Thymus (tissue), 11 donors: ENCODE results near the gene HTD2. TPM values are rescaled to one million over a fixed set of nuclear protein-coding genes. Genes with fewer than 3 reads are reported as not detected.

Experiments
- DNase-seq, 9 donors: peaks; one replicate each; pipeline ENCODE4 v3.0.0-alpha.2; 2013; ENCODE audit warnings: low spot score in 9 of 9, low read depth in 6 of 9, missing footprints in 1 of 9
- H3K27ac ChIP-seq, 2 donors: one replicate each; pipeline ENCODE4 v1.5.1; 2013; ENCODE audit warnings: control low read depth in 1 of 2, low read depth in 1 of 2, low read length in 1 of 2, mild to moderate bottlenecking in 1 of 2, moderate library complexity in 1 of 2
- H3K27me3 ChIP-seq, 2 donors: one replicate each; pipeline ENCODE4 v1.5.1; 2013; ENCODE audit warnings: low read length in 1 of 2; ENCODE audit not compliant: control insufficient read depth in 2 of 2, insufficient read depth in 1 of 2
- H3K36me3 ChIP-seq, 2 donors: one replicate each; pipeline ENCODE4 v1.5.1; 2013; ENCODE audit warnings: low read length in 1 of 2, mild to moderate bottlenecking in 1 of 2, moderate library complexity in 1 of 2; ENCODE audit not compliant: control insufficient read depth in 2 of 2, insufficient read depth in 2 of 2
- H3K4me1 ChIP-seq, 2 donors: one replicate each; pipeline ENCODE4 v1.5.1; 2013; ENCODE audit warnings: low read length in 2 of 2; ENCODE audit not compliant: control insufficient read depth in 2 of 2, insufficient read depth in 2 of 2
- H3K4me3 ChIP-seq, 2 donors: one replicate each; pipeline ENCODE4 v1.5.1; 2013; ENCODE audit warnings: low read length in 2 of 2, control low read depth in 1 of 2, mild to moderate bottlenecking in 1 of 2
- H3K9me3 ChIP-seq, 2 donors: one replicate each; pipeline ENCODE4 v1.5.1; 2013; ENCODE audit warnings: low read length in 1 of 2, mild to moderate bottlenecking in 1 of 2; ENCODE audit not compliant: control insufficient read depth in 2 of 2, insufficient read depth in 1 of 2
- WGBS: extraction: QIAGEN DNeasy Blood & Tissue Kit; methylation state at CpG from one replicate; pipeline ENCODE4 v1.1.7; 2013; 5-methylcytosine and 5-hydroxymethylcytosine counted together
- polyA plus RNA-seq: library from polyadenylated mRNA; stranded (reverse); fragments of 200-250 nt; gene quantifications from one replicate; pipeline ENCODE4 v1.2.3, GENCODE V29; 2013
- total RNA-seq: library from RNA; stranded (reverse); fragments of 120-200 nt; gene quantifications from one replicate; pipeline ENCODE4 v1.2.4, GENCODE V29; 2013
- donor health status: healthy.

HTD2 gene
- total and polyA plus RNA-seq, 2 donors = 6.3 to 6.9 TPM

GRCh38 chr3:58342676-58343075 is 36.4 kb downstream of the HTD2 start:
- Histone ChIP-seq H3K4me1 (no peaks in the 10 kb centered on the region), H3K9me3 (no peaks in the 10 kb centered on the region), H3K27me3 (no peaks in the 10 kb centered on the region), H3K4me3 (no peak overlapping the region), H3K36me3 (peaks cover 0 to 5% of the 10 kb centered on the region in 2 donors), H3K27ac (no peak overlapping the region)
- 98% methylated on average over 5 of the region's 5 CpGs for WGBS
- no peak for DNase-seq

DNA sequence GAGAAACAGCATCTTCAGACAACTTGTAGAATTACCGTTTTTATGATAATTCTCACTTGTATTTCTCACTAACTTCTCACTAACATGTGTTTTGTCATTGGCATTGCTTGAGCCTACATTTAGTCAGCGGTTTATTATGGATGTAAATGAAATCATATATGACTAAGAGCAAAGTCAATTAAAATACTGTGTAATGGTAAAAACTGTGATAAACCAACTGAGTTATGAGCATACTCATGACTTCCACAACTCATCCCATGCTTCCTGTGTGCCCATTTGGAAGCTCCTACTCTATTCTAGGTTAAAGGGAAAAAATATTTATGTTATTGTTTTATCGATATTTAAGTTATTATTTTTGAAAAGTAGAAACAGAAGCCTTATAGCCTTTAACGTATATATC is 39.1 kb downstream of the HTD2 start:
- DNase-seq = no peak
- Histone ChIP-seq H3K27me3 (no peaks in the 10 kb centered on the region), H3K36me3 (peaks cover 0 to 5% of the 10 kb centered on the region in 2 donors), H3K4me1 (peaks cover 0 to 10% of the 10 kb centered on the region in 2 donors), H3K27ac (no peak overlapping the region), H3K4me3 (no peak overlapping the region), H3K9me3 (no peaks in the 10 kb centered on the region)
- over 99% methylated on average over 4 of the region's 4 CpGs for WGBS

DNA sequence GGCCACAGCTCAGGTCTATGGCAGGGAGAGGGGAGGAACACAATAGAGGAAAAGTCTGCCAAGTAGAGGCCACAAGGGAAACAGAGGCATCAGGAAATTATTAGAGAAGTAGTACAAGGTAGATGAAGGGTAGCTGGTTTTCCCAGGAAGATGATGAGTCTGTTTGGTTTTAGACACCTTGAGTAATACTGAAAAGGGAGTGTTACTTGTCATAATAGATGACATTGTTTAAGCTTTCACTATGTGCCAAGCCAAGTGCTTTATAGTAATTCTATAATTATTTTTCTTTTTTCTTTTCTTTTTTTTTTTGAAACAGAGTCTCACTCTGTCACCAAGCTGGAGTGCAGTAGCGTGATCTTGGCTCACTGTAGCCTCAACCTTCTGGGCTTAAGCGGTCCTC is 40.0 kb downstream of the HTD2 start:
- 97% methylated on average over 2 of the region's 2 CpGs for WGBS
- peaks cover 0 to 17% of the 10 kb centered on the region in 2 donors for H3K4me1 ChIP-seq
- no peaks in the 10 kb centered on the region for H3K36me3 ChIP-seq
- no peaks in the 10 kb centered on the region for H3K9me3 ChIP-seq
- H3K4me3 ChIP-seq = no peak overlapping the region
- no peak overlapping the region for H3K27ac ChIP-seq
- H3K27me3 ChIP-seq = no peaks in the 10 kb centered on the region
- DNase-seq = no peak

DNA sequence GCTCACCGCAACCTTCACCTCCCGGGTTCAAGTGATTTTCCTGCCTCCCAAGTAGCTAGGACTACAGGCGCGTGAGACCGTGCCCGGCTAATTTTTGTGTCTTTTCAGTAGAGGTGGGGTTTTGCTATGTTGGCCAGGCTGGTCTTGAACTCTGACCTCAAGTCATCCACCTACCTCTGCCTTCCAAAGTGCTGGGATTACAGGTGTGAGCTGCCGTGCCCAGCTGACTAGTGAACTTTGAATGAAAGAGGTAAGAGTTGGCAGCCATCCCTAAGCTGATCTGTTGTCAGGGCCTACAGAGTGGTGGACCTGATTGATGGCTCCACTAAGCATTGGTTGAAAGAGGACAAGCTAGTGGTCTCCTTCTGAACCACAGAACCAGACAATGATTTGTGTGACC is 41.7 kb downstream of the HTD2 start:
- H3K27ac ChIP-seq = no peak overlapping the region
- H3K9me3 ChIP-seq = no peaks in the 10 kb centered on the region
- H3K4me1 ChIP-seq = peaks cover 2 to 22% of the 10 kb centered on the region in 2 donors
- no peak overlapping the region for H3K4me3 ChIP-seq
- no peaks in the 10 kb centered on the region for H3K27me3 ChIP-seq
- H3K36me3 ChIP-seq = peaks cover 0 to 2% of the 10 kb centered on the region in 2 donors
- 96% methylated on average over 7 of the region's 7 CpGs for WGBS
- no peak for DNase-seq

GRCh38 chr3:58349792-58350626 is 43.7 kb downstream of the HTD2 start:
- Histone ChIP-seq H3K4me1 (peaks cover 2 to 32% of the 10 kb centered on the region in 2 donors), H3K27me3 (no peaks in the 10 kb centered on the region), H3K27ac (peak overlapping the region in 1 of 2 donors; percentile 38), H3K4me3 (no peak overlapping the region), H3K36me3 (peaks cover 0 to 2% of the 10 kb centered on the region in 2 donors), H3K9me3 (no peaks in the 10 kb centered on the region)
- WGBS = 62% methylated on average over 7 of the region's 7 CpGs
- peak in 1 of 9 donors; percentile 42 for DNase-seq

DNA sequence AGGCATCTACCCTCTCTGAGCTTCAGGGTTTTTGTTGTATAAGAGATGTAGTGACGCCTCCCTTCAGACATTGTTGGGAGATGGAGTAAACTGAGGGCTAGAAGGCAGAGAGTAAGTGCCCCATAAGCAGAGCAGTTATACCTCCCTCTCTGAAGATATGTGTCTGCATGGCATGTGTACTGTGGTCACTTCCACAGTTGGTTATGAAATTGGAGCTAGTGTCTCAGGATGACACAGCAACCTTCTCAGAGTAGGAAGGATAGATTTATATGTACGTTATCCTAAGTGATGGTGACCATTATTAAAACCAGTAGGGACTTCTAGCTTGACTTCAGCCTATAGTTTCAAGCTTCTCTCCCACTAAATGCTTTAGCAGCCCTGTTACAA is 44.3 kb downstream of the HTD2 start:
- Histone ChIP-seq H3K36me3 (peaks cover 0 to 2% of the 10 kb centered on the region in 2 donors), H3K27ac (peak overlapping the region in 1 of 2 donors; percentile 38), H3K27me3 (no peaks in the 10 kb centered on the region), H3K9me3 (no peaks in the 10 kb centered on the region), H3K4me3 (no peak overlapping the region), H3K4me1 (peaks cover 2 to 32% of the 10 kb centered on the region in 2 donors)
- no peak for DNase-seq
- WGBS = 91% methylated on average over 2 of the region's 2 CpGs

DNA sequence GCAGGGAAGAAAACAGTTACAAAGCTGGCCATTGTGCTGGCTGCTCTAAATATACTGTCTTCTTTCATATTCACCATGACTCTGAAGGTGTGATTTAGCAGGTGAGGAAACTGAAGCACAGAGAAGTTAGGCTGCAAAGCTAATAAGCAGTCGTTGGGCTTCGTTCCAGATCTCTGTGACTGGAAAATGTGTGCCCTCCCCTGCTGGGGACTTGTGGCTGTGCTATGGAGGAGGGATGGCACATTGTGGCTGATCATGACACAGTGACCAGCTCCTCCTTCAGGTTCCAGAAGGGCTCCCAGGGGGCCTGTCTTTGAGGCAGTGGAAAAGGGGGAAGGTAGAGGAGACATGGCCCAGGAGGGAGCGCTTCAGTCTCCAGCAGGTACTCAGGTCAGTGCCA is 45.6 kb downstream of the HTD2 start:
- no peak overlapping the region for H3K27ac ChIP-seq
- no peaks in the 10 kb centered on the region for H3K27me3 ChIP-seq
- peaks cover 2 to 32% of the 10 kb centered on the region in 2 donors for H3K4me1 ChIP-seq
- 95% methylated on average over 3 of the region's 3 CpGs for WGBS
- DNase-seq = peak in 1 of 9 donors; percentile 19
- H3K9me3 ChIP-seq = no peaks in the 10 kb centered on the region
- peaks cover 0 to 2% of the 10 kb centered on the region in 2 donors for H3K36me3 ChIP-seq
- H3K4me3 ChIP-seq = no peak overlapping the region

- peaks cover 2 to 32% of the 10 kb centered on the region in 2 donors for H3K4me1 ChIP-seq
- peaks cover 0 to 2% of the 10 kb centered on the region in 2 donors for H3K36me3 ChIP-seq
- H3K9me3 ChIP-seq = no peaks in the 10 kb centered on the region
- H3K27ac ChIP-seq = no peak overlapping the region
- DNase-seq = no peak
- H3K27me3 ChIP-seq = no peaks in the 10 kb centered on the region
- 95% methylated on average over 6 of the region's 6 CpGs for WGBS
- no peak overlapping the region for H3K4me3 ChIP-seq
These were observed 46.3 kb downstream of the HTD2 start for GRCh38 chr3:58352626-58353025.

DNA sequence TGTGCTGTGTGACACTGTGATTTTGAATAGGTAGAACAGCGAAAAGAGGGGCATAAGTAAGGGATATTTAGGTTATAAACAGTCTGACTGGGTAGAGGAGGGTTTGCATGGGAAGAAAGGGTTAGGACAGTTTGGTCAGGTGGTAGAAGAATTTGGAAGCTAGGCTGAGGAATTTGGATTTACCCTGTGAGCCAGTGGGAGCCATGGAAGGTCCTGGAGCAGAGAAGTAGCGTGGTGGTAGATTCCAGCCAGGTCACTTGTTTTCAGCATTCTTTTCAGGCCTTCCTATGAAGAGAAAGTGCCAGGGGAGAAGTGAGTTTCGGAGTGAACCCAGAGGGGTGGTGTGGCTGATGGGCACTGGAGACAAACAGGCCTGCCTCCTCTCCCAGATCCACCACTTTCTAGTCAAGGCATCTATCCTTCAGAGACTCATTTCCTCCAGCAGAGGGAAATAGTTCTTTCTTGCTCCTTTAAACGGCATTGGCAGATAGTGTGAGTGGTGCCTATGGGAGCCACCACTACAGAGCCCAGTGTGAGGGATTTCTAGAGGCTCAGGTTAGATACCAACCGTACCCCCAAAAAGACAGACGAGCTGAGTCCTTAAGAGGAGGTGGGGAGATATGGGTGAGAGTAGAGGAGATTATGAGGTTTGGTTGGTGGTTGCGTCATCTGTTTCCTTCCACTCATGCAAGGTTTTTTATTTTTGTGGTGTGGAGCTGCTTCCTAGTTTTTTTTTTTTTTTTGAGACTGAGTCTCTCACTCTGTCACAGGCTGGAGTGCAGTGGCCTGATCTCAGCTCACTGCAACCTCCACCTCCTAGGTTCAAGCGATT is 47.6 kb downstream of the HTD2 start:
- peak in 5 of 9 donors; percentile 21 to 71 (median 27) for DNase-seq
- H3K4me1 ChIP-seq = peaks cover 2 to 32% of the 10 kb centered on the region in 2 donors
- H3K27ac ChIP-seq = peak overlapping the region; percentile 27 to 37
- H3K36me3 ChIP-seq = peaks cover 0 to 2% of the 10 kb centered on the region in 2 donors
- no peaks in the 10 kb centered on the region for H3K27me3 ChIP-seq
- H3K9me3 ChIP-seq = no peaks in the 10 kb centered on the region
- WGBS = 44% methylated on average over 8 of the region's 8 CpGs
- no peak overlapping the region for H3K4me3 ChIP-seq
